HG03571 (cell line): ENCODE results near the gene RACK1.
"Not testable (repeated sequence)": the region's sequence is repeated elsewhere in the genome, so short reads cannot be mapped to it uniquely, and the experiment has no call there.

Experiments
- ATAC-seq: cut with Tn5 transposase; IDR thresholded peaks from one replicate; pipeline ENCODE4 v1.9.1; 2021; ENCODE audit not compliant: unreplicated experiment

Gene RACK1

DNA sequence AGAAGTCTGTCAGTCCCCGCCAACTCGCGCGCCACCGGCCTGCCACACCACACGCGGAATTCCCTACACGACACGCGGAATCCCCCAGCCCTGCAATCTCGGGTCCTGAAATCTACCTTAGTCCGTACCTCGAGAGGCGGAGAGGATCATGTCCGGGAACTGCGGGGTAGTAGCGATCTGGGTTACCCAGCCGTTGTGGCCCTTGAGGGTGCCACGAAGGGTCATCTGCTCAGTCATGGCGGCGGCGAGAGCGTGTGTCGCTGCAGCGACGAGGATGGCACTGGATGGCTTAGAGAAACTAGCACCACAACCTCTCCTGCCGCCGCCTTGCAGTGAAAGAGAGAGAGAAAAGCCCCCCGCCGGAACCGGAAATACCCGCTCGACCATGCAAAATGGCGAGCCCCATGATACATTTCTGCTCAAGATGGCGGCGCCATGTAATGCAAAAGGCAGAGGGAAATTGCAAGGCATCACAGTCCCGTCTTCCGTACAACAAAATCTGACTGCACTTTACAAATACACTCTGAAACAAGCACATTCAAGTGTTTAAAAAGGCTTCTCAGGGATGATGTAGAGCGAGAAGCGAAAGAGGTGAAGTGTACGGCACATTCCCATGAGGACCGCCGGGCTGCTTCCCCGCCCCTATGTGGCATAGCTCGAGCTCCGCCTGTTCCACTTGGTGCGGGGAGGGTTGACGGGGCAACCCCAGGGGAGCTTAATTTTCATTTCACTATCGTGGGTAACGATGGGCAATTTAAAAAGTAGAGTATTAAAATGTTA is at the start of gene RACK1:
TSS of gene RACK1 (minus strand) at position 343 of the 780 bp plus-strand sequence. CDS start at position 237, 106 bp downstream.
- ATAC-seq, result peak; percentile 65

DNA sequence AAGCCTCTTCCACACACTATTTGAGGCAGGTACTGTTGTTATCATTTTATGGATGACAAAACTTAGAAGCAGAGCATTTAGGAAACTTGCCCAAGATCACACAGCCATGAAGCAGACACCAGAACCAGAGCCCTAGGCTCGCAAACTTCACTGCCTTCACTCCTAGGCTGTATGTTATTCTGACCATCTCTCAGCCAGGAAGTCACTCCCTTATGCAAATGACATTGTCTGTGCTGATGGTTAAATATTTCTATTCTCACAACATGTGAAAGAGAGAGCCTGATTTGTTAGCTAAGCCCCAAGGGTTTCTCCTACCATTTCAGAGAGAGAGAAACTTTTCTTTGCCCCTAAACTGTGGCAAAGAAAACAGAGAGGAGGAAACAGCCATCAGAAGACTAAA is 43.6 kb upstream of the RACK1 start:
- not testable (repeated sequence) for ATAC-seq

DNA sequence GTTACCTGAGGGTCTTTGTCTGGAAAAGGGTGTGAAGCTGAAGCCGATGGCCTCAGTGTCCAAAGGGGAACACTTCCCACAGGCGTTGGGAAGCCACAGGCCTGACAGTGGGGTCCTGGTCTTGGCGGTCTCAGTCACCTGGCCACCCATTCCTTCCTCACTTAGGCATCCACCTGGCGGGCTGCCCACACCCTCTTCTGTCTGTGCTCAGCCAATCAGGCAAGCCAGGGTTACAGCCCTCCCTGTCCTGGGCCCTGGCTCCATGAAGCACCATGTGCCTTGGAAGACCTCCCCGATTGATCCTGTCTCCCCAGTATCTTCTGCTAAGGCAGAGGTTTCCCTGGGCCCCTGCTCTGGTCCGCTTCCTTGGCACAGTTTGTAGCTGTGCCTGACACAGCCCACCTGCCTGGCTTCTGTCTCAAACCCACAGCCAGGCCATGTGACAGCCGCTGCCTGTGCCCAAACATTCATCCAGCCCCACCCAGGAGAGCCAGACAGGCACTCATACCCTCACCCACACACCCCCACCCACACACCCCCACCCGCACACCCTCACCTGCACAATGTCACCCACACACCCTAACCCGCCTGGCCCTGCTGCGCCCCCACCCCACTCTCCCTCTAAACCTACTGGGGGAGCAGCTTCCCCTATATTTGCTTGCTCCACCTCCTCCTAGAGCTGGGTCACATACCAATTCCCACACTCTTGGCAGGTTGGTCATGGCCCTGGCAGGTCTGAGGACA is 42.4 kb upstream of the RACK1 start:
- ATAC-seq, result not testable (repeated sequence)

DNA sequence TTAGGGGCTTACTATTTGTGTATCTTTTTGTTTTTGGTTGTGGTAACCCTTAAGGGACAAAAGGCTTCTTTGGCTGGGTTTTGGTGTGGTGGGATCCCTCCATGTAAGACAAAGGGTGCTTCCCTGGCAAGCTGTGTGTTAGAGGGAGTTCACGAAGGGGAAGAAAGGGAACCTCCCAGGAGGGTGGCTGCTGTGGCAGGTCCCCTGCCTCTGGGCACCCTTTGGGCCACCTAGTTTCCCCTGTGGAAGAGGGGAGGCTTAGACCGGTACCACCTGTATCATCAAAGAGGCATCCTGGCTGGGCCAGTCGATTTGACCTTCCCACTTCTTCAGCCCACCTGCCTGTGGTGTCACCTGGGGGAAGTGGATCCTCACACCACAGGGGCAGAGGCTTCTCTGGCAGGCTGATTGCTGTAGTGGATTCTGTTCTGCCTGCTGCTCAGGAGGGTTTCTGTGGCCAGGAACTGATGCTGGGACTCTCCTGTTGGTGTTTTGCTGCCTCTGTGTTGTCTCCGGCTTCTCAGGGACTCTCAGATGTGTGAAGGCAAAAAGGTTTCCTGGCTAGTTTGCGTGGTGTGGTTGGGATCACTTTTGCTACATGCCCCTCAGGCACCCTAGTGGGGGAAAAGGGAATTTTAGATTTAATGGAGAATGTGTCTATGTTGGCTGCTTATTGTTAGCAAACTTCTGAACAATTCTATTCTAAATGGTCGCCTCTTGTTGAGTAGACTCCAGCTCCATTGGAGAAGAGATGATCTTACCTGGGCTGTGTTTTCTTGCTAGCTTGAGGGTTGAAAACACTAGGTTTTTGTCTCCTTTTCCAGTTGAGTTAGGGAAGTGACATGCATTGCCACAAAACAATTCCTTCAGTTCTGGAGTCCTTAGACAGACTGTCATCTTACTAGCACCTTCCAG is 40.4 kb upstream of the RACK1 start:
- not testable (repeated sequence) for ATAC-seq

GRCh38 chr5:181283347-181283746 is 39.6 kb upstream of the RACK1 start:
- ATAC-seq, result no peak

GRCh38 chr5:181282874-181283273 is 39.2 kb upstream of the RACK1 start:
- no peak for ATAC-seq

DNA sequence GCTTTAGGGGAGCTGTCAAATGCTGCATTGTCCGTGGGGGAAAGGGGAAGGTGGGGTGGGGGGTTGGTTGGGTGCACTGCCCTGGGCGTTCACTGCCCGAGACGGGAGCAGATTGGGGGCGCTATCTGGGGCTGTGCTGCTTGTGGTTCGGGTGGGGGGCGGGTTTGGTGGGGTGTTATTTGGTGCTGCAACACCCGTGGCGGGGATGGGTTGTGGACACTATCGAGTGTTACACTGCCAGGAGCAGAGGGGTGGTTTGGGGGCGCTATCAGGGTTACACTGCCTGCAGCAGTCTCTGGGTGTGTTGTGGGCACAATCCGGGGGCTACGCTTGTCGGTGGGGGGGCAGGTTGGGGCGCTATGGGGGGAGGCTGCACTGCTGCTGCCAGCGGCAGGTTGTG is 38.7 kb upstream of the RACK1 start:
- ATAC-seq, result not testable (repeated sequence)

DNA sequence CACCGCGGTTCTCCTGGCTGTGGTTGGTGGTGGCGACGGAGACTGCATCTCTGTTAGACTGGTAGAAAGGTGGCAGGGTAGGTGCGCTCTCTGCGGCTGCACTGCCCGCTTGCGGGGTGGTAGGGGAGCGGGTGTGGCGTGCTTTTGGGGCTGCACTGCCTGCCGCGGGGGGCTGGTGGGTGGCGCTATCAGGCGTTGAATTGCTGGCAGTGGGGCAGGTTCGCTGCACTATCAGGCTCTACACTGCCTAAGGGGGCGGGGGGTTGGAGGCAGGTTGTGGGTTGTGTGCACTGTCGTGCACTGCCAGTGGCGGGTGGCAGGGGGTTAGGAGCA is 38.2 kb upstream of the RACK1 start:
- no peak for ATAC-seq

GRCh38 chr5:181281077-181281983 is 37.6 kb upstream of the RACK1 start:
- ATAC-seq, result no peak

- ATAC-seq, result no peak
Measured at GRCh38 chr5:181280251-181280762, 36.6 kb upstream of the RACK1 start.

GRCh38 chr5:181273433-181273744 is 29.7 kb upstream of the RACK1 start:
- not testable (repeated sequence) for ATAC-seq

- ATAC-seq, result no peak
Measured at GRCh38 chr5:181271081-181271480, 27.4 kb upstream of the RACK1 start.

- not testable (repeated sequence) for ATAC-seq
Measured at GRCh38 chr5:181267907-181268306, 24.2 kb upstream of the RACK1 start.

GRCh38 chr5:181267291-181267904 is 23.7 kb upstream of the RACK1 start:
- not testable (repeated sequence) for ATAC-seq

DNA sequence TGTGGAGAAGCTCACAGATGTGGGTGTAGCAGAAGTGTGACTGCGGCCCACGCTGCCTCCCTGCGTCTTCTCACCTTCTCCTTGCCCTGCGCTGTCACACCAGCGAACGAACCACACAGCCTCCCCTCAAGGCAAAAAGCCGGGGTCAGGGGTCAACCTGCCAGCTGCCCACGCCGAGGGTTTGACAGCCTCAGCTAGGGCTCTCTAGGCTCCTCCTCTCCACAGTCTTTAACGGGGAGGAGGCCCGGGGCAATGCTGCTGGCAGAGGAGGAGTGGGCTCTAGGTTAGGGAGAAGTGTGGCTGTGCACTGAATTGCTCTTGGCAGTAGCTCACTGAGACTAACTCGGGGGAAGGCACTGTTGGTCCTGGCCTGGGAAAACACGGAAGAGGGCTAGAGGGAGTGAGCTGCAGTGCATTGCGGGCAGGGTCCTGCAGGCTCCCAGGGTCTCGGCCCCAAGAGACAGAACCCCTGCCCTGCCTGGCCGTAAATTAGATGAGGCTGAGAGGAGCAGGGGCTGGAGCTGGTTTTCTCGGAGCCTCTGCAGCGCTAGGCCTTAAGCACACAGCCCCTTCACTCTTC is 21.5 kb upstream of the RACK1 start:
- no peak for ATAC-seq

DNA sequence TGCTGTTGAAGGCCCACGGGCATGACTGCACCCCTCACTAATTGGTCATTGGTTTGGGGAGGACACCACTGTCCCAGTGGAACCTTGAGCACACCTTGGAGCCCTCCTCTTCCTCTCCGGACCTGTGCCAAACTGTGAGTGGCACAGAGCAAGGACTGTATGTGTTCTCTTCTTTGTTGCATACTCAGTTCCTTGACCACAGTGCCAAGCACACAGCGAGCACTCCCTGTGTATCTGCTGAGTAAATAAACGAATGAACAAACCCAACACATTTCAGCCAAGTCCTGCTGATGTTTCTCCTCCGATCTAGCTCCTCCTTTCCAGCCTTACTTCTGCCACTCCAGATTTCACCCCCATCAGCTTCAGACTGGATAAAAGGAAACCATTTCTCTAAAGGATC is 19.9 kb upstream of the RACK1 start:
- no peak for ATAC-seq

DNA sequence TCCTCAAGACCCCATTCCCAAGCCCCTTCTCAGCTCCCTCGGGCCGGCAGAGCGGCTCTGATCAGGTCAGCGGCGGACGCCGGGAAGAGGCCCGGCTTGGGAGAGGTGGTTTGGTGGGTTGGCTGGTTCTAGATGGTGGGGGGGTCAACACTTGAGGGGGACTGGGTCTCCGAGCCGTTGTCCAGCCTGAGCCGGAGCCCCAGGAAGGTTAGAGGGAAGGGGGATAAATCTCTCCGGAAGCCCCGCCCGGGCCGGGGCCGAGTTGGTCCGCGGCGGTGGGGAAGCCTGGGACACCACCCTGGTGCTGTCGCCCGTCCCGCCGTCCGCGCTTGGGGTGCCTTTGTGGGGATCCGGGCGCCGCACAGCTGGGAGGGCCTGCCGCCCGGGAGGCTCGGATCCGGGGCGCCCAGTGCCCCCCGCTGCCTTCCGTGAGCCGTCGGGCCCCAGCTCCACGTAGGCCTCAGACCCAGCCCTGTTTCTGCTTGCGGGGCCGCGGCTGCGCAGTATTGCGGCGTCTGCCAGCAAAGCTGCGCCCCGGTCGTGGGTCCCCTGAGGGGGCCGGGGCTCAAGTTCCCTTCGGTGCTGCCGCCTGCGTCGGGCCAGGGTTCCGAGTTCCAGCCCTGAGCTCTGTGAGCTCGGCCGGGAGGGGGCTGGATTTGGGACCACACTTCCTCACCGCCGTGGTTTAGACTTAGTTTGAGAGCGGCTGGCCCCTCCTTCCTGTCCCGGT is 17.8 kb upstream of the RACK1 start:
- ATAC-seq, result peak; percentile 56

DNA sequence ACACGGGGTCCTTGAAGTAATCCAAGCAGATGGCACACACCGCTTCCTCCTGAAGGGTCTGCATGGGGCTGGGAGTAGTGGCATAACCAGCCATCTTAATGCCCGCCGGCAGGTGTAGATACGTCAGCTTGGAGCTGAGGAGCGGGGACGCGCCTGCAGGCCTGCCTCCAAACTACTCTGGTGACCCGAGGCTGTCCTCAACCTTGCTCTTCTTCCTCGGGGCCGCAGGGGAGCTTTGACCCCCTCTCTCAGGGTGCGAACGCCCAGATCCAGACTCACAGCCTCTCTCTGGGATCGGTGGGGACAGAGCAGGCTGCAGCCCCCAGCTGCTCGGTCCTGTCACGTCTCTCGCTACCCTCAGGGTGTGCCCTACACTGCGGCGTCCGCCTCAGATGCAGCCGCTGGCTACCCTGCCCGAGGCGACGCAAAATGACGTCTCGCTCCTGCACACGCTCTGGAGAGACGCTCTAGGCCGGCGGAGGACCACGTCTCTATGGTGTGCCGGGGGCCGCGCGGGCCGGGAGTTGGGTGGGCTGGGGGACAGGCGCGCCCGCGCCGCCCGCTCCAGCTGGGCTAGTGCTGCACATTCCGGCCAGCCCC is 17.1 kb upstream of the RACK1 start, which contains the start of gene TRIM52:
TSS of gene TRIM52 (minus strand) at position 424 of the 600 bp plus-strand sequence. CDS start at position 94, 330 bp downstream.
- ATAC-seq, result peak; percentile 80
